Esophagus squamous epithelium (tissue), 5 donors: ENCODE results near the gene FAM216A. TPM values are rescaled to one million over a fixed set of nuclear protein-coding genes. Genes with fewer than 3 reads are reported as not detected.
A peak's percentile ranks its signal among the peaks of the same experiment; 100 is the strongest.

Source experiments
- DNase-seq: peaks from one replicate; lab custom pipeline; 2025; lab: John Stamatoyannopoulos, UW
- H3K27ac ChIP-seq, 4 donors: fragments of 200-600 bp; sonication (generic); one replicate each; pipeline ENCODE4 v1.5.1; 2016 to 2019; ENCODE audit warnings: mild to moderate bottlenecking in 1 of 4
- H3K27me3 ChIP-seq, 4 donors: fragments of 200-600 bp; sonication (generic); 1 replicate in 3 of 4; 2 replicates in 1 of 4; pipeline versions ENCODE4 v1.5.1 to v1.6.0; 2017 to 2021; ENCODE audit warnings: antibody characterized with exemption in 1 of 4
- H3K36me3 ChIP-seq, 3 donors: fragments of 200-600 bp; sonication (generic); one replicate each; pipeline ENCODE4 v1.5.1; 2016 to 2019
- H3K4me1 ChIP-seq, 3 donors: fragments of 200-600 bp; sonication (generic); one replicate each; pipeline ENCODE4 v1.5.1; 2017 to 2019
- H3K4me3 ChIP-seq, 4 donors: fragments of 200-600 bp; sonication (generic); 1 replicate in 3 of 4; 2 replicates in 1 of 4; pipeline ENCODE4 v1.5.1; 2016 to 2019; ENCODE audit warnings: mild to moderate bottlenecking in 2 of 4, moderate library complexity in 1 of 4
- H3K9me3 ChIP-seq, 3 donors: fragments of 200-600 bp; sonication (generic); one replicate each; pipeline ENCODE4 v1.5.1; 2016 to 2019
- POLR2A ChIP-seq, 4 donors: fragments of 450-650 bp; IDR thresholded peaks; one replicate each; pipeline ENCODE4 v1.6.1; 2017; ENCODE audit warnings: antibody characterized with exemption in 4 of 4, mild to moderate bottlenecking in 4 of 4, moderate library complexity in 3 of 4
- WGBS, 2 donors: methylation state at CpG; one replicate each; pipeline ENCODE4 v1.1.5; 2018; 5-methylcytosine and 5-hydroxymethylcytosine counted together
- intact Hi-C: fragments of 100-400 bp; cut with DNase I; formaldehyde crosslinking; loops from one replicate; pipeline ENCODE4 v1.15.0; 2022
- total RNA-seq, 4 donors: library from RNA; depleted of rRNA; stranded (reverse); fragments of >200 nt; gene quantifications; one replicate each; pipeline ENCODE4 v1.1.0, GENCODE V29; 2016
- TF ChIP-seq, protein P1 (sequence below), 6 experiments: fragments of 450-650 bp in 4 of 6; fragments of 200-600 bp in 2 of 6; sonication (generic) in 2 of 6; IDR thresholded peaks; one replicate each; pipeline ENCODE4 v1.5.1; 2016 to 2019; ENCODE audit warnings: antibody characterized with exemption in 6 of 6, mild to moderate bottlenecking in 4 of 6, moderate library complexity in 4 of 6
- donor health status: DM: yes; HTN: yes; CAD: no.

Gene FAM216A
- total RNA-seq, 4 donors from 2014 or later: 1.9 to 7.1 (median 3.4) TPM; not detected in 1

DNA sequence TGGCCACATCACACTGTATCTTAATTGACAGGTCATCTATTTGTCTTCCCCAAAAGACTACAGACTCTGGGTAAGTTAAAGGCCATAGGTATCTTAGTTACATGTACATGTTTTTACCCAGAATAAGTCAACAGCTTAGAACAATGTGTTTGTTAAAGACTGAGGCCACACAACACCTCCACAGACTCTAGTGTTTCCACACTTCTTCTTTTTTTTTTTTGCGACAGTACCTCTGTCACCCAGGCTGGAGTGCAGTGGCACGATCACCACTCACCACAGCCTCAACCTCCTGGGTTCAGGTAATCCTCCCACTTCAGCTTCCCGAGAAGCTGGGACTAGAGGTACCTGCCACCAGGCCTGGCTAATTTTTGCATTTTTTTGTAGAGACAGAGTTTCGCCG, 1.9 kb upstream of the FAM216A start:
- Histone ChIP-seq H3K36me3 (peaks cover 0 to 36% (median 0%) of the 10 kb centered on the region in 3 donors), H3K9me3 (no peaks in the 10 kb centered on the region), H3K4me1 (peaks cover 14 to 36% (median 17%) of the 10 kb centered on the region in 3 donors), H3K27ac (peak overlapping the region in 2 of 4 donors; percentile 90 to 97), H3K4me3 (peak overlapping the region in 3 of 4 donors; percentile 74 to 80 (median 78)), H3K27me3 (no peaks in the 10 kb centered on the region)
- WGBS, 2 donors: 47 to 53% methylated on average over 5 of the region's 5 CpGs
- no peak for DNase-seq
- intact Hi-C loops: no loop called here
- TF ChIP-seq POLR2A (IDR thresholded peaks at IDR 0.05): no peak
- TF ChIP-seq, protein P1, sequence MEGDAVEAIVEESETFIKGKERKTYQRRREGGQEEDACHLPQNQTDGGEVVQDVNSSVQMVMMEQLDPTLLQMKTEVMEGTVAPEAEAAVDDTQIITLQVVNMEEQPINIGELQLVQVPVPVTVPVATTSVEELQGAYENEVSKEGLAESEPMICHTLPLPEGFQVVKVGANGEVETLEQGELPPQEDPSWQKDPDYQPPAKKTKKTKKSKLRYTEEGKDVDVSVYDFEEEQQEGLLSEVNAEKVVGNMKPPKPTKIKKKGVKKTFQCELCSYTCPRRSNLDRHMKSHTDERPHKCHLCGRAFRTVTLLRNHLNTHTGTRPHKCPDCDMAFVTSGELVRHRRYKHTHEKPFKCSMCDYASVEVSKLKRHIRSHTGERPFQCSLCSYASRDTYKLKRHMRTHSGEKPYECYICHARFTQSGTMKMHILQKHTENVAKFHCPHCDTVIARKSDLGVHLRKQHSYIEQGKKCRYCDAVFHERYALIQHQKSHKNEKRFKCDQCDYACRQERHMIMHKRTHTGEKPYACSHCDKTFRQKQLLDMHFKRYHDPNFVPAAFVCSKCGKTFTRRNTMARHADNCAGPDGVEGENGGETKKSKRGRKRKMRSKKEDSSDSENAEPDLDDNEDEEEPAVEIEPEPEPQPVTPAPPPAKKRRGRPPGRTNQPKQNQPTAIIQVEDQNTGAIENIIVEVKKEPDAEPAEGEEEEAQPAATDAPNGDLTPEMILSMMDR (IDR thresholded peaks at IDR 0.05): no peak

DNA sequence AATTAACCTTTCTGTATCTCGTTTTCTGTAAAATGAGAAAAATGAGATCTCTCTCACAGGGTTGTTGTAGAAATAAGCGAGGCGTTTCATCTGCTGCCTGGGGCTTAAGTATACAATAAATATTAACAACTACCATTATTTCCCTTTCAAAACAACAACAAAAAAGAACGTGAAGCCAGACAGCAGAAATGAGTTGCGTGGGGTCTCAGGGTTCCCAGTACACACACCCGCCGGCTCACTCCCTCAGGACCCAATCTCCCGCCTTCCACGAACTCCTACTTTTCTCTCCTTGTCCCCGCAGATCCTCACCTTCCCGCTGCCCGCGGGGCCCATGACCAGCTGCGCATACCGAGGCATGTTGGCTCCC, 815 bp upstream of the FAM216A start:
- intact Hi-C loops: no loop called here
- peaks cover 14 to 36% (median 17%) of the 10 kb centered on the region in 3 donors for H3K4me1 ChIP-seq
- no peaks in the 10 kb centered on the region for H3K9me3 ChIP-seq
- H3K4me3 ChIP-seq: peak overlapping the region; percentile 70 to 80 (median 76)
- 0 to 1% methylated on average over 15 of the region's 15 CpGs for WGBS, 2 donors
- no peak for DNase-seq
- TF ChIP-seq, protein P1 (IDR thresholded peaks at IDR 0.05): no peak
- TF ChIP-seq POLR2A (IDR thresholded peaks at IDR 0.05): peak in 2 of 4 donors; percentile 87 to 90
- H3K27ac ChIP-seq: peak overlapping the region; percentile 90 to 97 (median 93)
- peaks cover 0 to 25% (median 0%) of the 10 kb centered on the region in 3 donors for H3K36me3 ChIP-seq
- H3K27me3 ChIP-seq: no peaks in the 10 kb centered on the region

DNA sequence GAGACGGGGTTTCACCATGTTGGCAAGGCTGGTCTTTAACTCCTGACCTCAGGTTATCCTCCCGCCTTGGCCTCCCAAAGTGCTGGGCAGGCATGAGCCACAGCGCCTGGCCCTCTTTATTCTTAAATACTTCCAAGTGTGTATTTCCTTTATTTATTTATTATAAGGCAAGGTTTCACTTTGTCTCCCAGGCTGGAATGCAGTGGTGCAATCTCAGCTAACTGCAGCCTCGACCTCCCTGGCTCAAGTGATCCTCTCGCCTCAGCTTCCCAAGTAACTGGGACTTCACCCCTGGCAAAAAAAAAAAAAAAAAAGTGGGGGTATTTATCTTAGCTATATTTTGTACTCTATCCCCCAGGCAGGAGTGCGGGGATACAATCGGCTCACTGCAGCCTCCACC, 6.8 kb downstream of the FAM216A start:
- H3K36me3 ChIP-seq: peaks cover 0 to 11% (median 0%) of the 10 kb centered on the region in 3 donors
- 97 to 98% methylated on average over 5 to 7 of the region's 7 CpGs for WGBS, 2 donors
- no peaks in the 10 kb centered on the region for H3K9me3 ChIP-seq
- no peak overlapping the region for H3K4me3 ChIP-seq
- no peak overlapping the region for H3K27ac ChIP-seq
- no peaks in the 10 kb centered on the region for H3K4me1 ChIP-seq
- intact Hi-C loops: no loop called here
- H3K27me3 ChIP-seq: no peaks in the 10 kb centered on the region
- DNase-seq: no peak
- no peak for TF ChIP-seq POLR2A (IDR thresholded peaks at IDR 0.05)
- TF ChIP-seq, protein P1 (IDR thresholded peaks at IDR 0.05): no peak

DNA sequence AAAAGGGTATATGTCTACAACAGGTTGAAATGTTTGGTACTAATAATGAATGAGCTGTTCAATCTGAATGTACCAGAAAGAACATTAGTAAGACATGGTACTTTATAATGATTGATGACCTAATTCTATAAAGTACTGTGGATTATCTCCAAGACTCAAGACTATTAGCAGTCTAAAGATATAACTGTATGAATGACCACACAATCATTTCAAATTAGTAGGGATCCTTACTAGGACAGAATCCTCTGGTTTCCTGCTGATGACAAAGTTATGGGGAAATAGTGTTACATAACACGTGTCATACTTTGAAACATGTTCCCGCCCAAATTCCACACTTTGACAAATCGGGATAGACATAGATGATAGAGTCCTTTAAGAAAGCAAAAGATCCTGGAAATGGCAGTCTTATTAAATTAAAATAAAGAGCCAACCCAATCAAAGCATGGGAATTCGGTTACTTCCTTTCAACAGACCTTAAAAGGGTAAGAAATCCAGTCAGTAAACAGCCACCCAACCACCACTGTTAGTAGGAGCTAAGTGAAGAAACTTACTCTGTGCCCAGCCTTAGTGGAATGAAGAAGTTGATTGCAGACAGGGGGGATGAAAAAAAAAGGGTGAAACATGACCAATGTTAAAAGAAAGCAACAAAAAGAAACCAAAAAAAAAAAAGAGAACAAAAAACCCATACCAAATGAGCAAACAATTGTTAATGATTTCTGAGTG, 30.5 kb downstream of the FAM216A start:
- intact Hi-C loops: no loop called here
- no peaks in the 10 kb centered on the region for H3K9me3 ChIP-seq
- no peak overlapping the region for H3K4me3 ChIP-seq
- peaks cover 5 to 44% (median 17%) of the 10 kb centered on the region in 3 donors for H3K4me1 ChIP-seq
- no peak for TF ChIP-seq POLR2A (IDR thresholded peaks at IDR 0.05)
- TF ChIP-seq, protein P1 (IDR thresholded peaks at IDR 0.05): no peak
- peaks cover 4 to 35% (median 17%) of the 10 kb centered on the region in 3 donors for H3K36me3 ChIP-seq
- no peak for DNase-seq
- H3K27ac ChIP-seq: peak overlapping the region; percentile 0 to 97 (median 52)
- no peaks in the 10 kb centered on the region for H3K27me3 ChIP-seq
- 30 to 37% methylated on average over 4 of the region's 4 CpGs for WGBS, 2 donors

DNA sequence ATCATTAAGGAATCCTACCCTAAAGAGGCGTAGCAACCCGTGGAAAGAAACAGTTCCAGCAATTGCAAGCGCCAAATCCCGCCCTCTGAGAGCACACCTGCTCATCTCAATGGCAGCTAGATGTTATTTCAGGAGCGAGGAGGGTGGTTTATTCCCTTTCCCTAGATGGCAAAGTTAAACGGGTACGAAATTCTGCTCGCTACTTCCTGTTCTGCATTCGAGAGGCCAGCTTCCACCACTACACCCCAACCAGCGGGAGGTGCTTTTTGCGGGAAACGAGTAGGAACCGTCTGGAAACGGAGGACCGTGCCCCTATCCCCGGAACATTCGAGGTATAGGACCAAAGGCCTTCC, 32.7 kb downstream of the FAM216A start:
- WGBS, 2 donors: 0 to 1% methylated on average over 6 to 11 of the region's 17 CpGs
- no peak for DNase-seq
- TF ChIP-seq, protein P1 (IDR thresholded peaks at IDR 0.05): no peak
- TF ChIP-seq POLR2A (IDR thresholded peaks at IDR 0.05): no peak
- Histone ChIP-seq H3K27ac (peak overlapping the region; percentile 94 to 99 (median 96)), H3K4me3 (peak overlapping the region; percentile 75 to 99 (median 89)), H3K4me1 (peaks cover 5 to 44% (median 17%) of the 10 kb centered on the region in 3 donors), H3K36me3 (peaks cover 0 to 13% (median 0%) of the 10 kb centered on the region in 3 donors), H3K9me3 (no peaks in the 10 kb centered on the region), H3K27me3 (no peaks in the 10 kb centered on the region)
- intact Hi-C loops: no loop called here
